Measurements from ENCODE around the gene MED25. TPM values are rescaled to one million over a fixed set of nuclear protein-coding genes. Genes with fewer than 3 reads are reported as not detected.

MED25 gene
- total and polyA plus RNA-seq, 5 donors from 2014 or later: 12.7 to 67.9 (median 21.6) TPM

- DNase-seq: no peak
- Mint-ChIP-seq H3K36me3 (peaks cover 26% of the 10 kb centered on the region), H3K4me3 (no peak overlapping the region), H3K27me3 (no peaks in the 10 kb centered on the region), H3K4me1 (peaks cover 0 to 28% (median 18%) of the 10 kb centered on the region in 4 donors), H3K9me3 (peaks cover 0 to 2% (median 0%) of the 10 kb centered on the region in 7 donors), H3K27ac (peak overlapping the region in 1 of 3 donors; percentile 14)
- H3K4me3 ChIP-seq (ENCODE audit: low read depth, low read length): no peak overlapping the region
- H3K9me3 ChIP-seq (ENCODE audit: control insufficient read depth in 2 of 2, low read length in 2 of 2): no peaks in the 10 kb centered on the region
- no peaks in the 10 kb centered on the region for H3K27me3 ChIP-seq (ENCODE audit: control insufficient read depth, insufficient read depth, low read length)
- no peaks in the 10 kb centered on the region for H3K4me1 ChIP-seq (ENCODE audit: control insufficient read depth, insufficient read depth, low read length, poor library complexity, severe bottlenecking)
- ATAC-seq (ENCODE audit: low read depth in 2 of 2): no peak
- H3K27ac ChIP-seq (ENCODE audit: insufficient read depth, low read length, poor library complexity, severe bottlenecking): no peak overlapping the region
- no peaks in the 10 kb centered on the region for H3K36me3 ChIP-seq (ENCODE audit: control insufficient read depth, insufficient read depth, low read length)
These were observed 41.7 kb upstream of the MED25 start for GRCh38 chr19:49776371-49776764.

GRCh38 chr19:49779731-49780555 is 38.1 kb upstream of the MED25 start:
- Histone ChIP-seq H3K4me3 (ENCODE audit: low read depth, low read length) (no peak overlapping the region), H3K9me3 (ENCODE audit: control insufficient read depth in 2 of 2, low read length in 2 of 2) (no peaks in the 10 kb centered on the region), H3K4me1 (ENCODE audit: control insufficient read depth, insufficient read depth, low read length, poor library complexity, severe bottlenecking) (no peaks in the 10 kb centered on the region), H3K27me3 (ENCODE audit: control insufficient read depth, insufficient read depth, low read length) (no peaks in the 10 kb centered on the region), H3K27ac (ENCODE audit: insufficient read depth, low read length, poor library complexity, severe bottlenecking) (no peak overlapping the region), H3K36me3 (ENCODE audit: control insufficient read depth, insufficient read depth, low read length) (peaks cover 20% of the 10 kb centered on the region)
- no peaks in the 10 kb centered on the region for H3K27me3 Mint-ChIP-seq
- ATAC-seq (ENCODE audit: low read depth in 2 of 2): no peak
- H3K4me3 Mint-ChIP-seq: no peak overlapping the region
- DNase-seq: peak in 1 of 3 donors; percentile 16
- peaks cover 29% of the 10 kb centered on the region for H3K36me3 Mint-ChIP-seq
- peaks cover 0 to 15% (median 12%) of the 10 kb centered on the region in 4 donors for H3K4me1 Mint-ChIP-seq
- peaks cover 0 to 2% (median 0%) of the 10 kb centered on the region in 7 donors for H3K9me3 Mint-ChIP-seq
- H3K27ac Mint-ChIP-seq: peak overlapping the region in 2 of 3 donors; percentile 81 to 88

- ATAC-seq (ENCODE audit: low read depth in 2 of 2) (no peak), DNase-seq (no peak)
- Mint-ChIP-seq H3K27me3 (no peaks in the 10 kb centered on the region), H3K4me1 (peaks cover 0 to 15% (median 12%) of the 10 kb centered on the region in 4 donors), H3K4me3 (no peak overlapping the region), H3K36me3 (peaks cover 34% of the 10 kb centered on the region), H3K9me3 (peaks cover 0 to 2% (median 0%) of the 10 kb centered on the region in 7 donors), H3K27ac (peak overlapping the region; percentile 71 to 81 (median 75))
- H3K27ac ChIP-seq (ENCODE audit: insufficient read depth, low read length, poor library complexity, severe bottlenecking): no peak overlapping the region
- no peak overlapping the region for H3K4me3 ChIP-seq (ENCODE audit: low read depth, low read length)
- H3K9me3 ChIP-seq (ENCODE audit: control insufficient read depth in 2 of 2, low read length in 2 of 2): no peaks in the 10 kb centered on the region
- H3K4me1 ChIP-seq (ENCODE audit: control insufficient read depth, insufficient read depth, low read length, poor library complexity, severe bottlenecking): no peaks in the 10 kb centered on the region
- no peaks in the 10 kb centered on the region for H3K27me3 ChIP-seq (ENCODE audit: control insufficient read depth, insufficient read depth, low read length)
- peaks cover 22% of the 10 kb centered on the region for H3K36me3 ChIP-seq (ENCODE audit: control insufficient read depth, insufficient read depth, low read length)
These were observed 37.2 kb upstream of the MED25 start for GRCh38 chr19:49780861-49781260.

GRCh38 chr19:49781394-49781793 is 36.7 kb upstream of the MED25 start:
- no peak for ATAC-seq (ENCODE audit: low read depth in 2 of 2)
- H3K4me3 Mint-ChIP-seq: no peak overlapping the region

GRCh38 chr19:49782515-49782914 is 35.6 kb upstream of the MED25 start:
- Histone ChIP-seq H3K4me1 (ENCODE audit: control insufficient read depth, insufficient read depth, low read length, poor library complexity, severe bottlenecking) (no peaks in the 10 kb centered on the region), H3K9me3 (ENCODE audit: control insufficient read depth in 2 of 2, low read length in 2 of 2) (no peaks in the 10 kb centered on the region), H3K27ac (ENCODE audit: insufficient read depth, low read length, poor library complexity, severe bottlenecking) (no peak overlapping the region), H3K27me3 (ENCODE audit: control insufficient read depth, insufficient read depth, low read length) (no peaks in the 10 kb centered on the region), H3K36me3 (ENCODE audit: control insufficient read depth, insufficient read depth, low read length) (peaks cover 22% of the 10 kb centered on the region), H3K4me3 (ENCODE audit: low read depth, low read length) (no peak overlapping the region)
- Mint-ChIP-seq H3K4me3 (no peak overlapping the region), H3K4me1 (peaks cover 0 to 15% (median 10%) of the 10 kb centered on the region in 4 donors), H3K27ac (no peak overlapping the region), H3K27me3 (no peaks in the 10 kb centered on the region), H3K36me3 (peaks cover 36% of the 10 kb centered on the region), H3K9me3 (peaks cover 0 to 2% (median 0%) of the 10 kb centered on the region in 7 donors)
- ATAC-seq (ENCODE audit: low read depth in 2 of 2) (no peak), DNase-seq (no peak)

More at GRCh38 chr19:49781394-49781793, 36.7 kb upstream of the MED25 start:
- no peak for DNase-seq
- Mint-ChIP-seq H3K4me1 (peaks cover 0 to 15% (median 10%) of the 10 kb centered on the region in 4 donors), H3K36me3 (peaks cover 34% of the 10 kb centered on the region), H3K27ac (peak overlapping the region in 2 of 3 donors; percentile 75 to 81), H3K9me3 (peaks cover 0 to 2% (median 0%) of the 10 kb centered on the region in 7 donors), H3K27me3 (no peaks in the 10 kb centered on the region)
- H3K36me3 ChIP-seq (ENCODE audit: control insufficient read depth, insufficient read depth, low read length): peaks cover 22% of the 10 kb centered on the region
- no peaks in the 10 kb centered on the region for H3K9me3 ChIP-seq (ENCODE audit: control insufficient read depth in 2 of 2, low read length in 2 of 2)
- H3K27ac ChIP-seq (ENCODE audit: insufficient read depth, low read length, poor library complexity, severe bottlenecking): no peak overlapping the region
- H3K4me1 ChIP-seq (ENCODE audit: control insufficient read depth, insufficient read depth, low read length, poor library complexity, severe bottlenecking): no peaks in the 10 kb centered on the region
- no peak overlapping the region for H3K4me3 ChIP-seq (ENCODE audit: low read depth, low read length)
- no peaks in the 10 kb centered on the region for H3K27me3 ChIP-seq (ENCODE audit: control insufficient read depth, insufficient read depth, low read length)

- no peaks in the 10 kb centered on the region for H3K27me3 Mint-ChIP-seq
- H3K36me3 Mint-ChIP-seq: peaks cover 44% of the 10 kb centered on the region
- no peak for ATAC-seq (ENCODE audit: low read depth in 2 of 2)
These were observed 31.7 kb upstream of the MED25 start for GRCh38 chr19:49786376-49786820.

GRCh38 chr19:49787746-49788145 is 30.3 kb upstream of the MED25 start:
- Histone ChIP-seq H3K36me3 (ENCODE audit: control insufficient read depth, insufficient read depth, low read length) (peaks cover 35% of the 10 kb centered on the region), H3K27me3 (ENCODE audit: control insufficient read depth, insufficient read depth, low read length) (no peaks in the 10 kb centered on the region), H3K9me3 (ENCODE audit: control insufficient read depth in 2 of 2, low read length in 2 of 2) (no peaks in the 10 kb centered on the region), H3K4me1 (ENCODE audit: control insufficient read depth, insufficient read depth, low read length, poor library complexity, severe bottlenecking) (no peaks in the 10 kb centered on the region), H3K27ac (ENCODE audit: insufficient read depth, low read length, poor library complexity, severe bottlenecking) (no peak overlapping the region), H3K4me3 (ENCODE audit: low read depth, low read length) (no peak overlapping the region)
- H3K9me3 Mint-ChIP-seq: no peaks in the 10 kb centered on the region
- peaks cover 0 to 8% (median 4%) of the 10 kb centered on the region in 4 donors for H3K4me1 Mint-ChIP-seq
- no peaks in the 10 kb centered on the region for H3K27me3 Mint-ChIP-seq
- DNase-seq: no peak
- no peak for ATAC-seq (ENCODE audit: low read depth in 2 of 2)
- H3K27ac Mint-ChIP-seq: no peak overlapping the region
- H3K36me3 Mint-ChIP-seq: peaks cover 45% of the 10 kb centered on the region
- no peak overlapping the region for H3K4me3 Mint-ChIP-seq

More at GRCh38 chr19:49786376-49786820, 31.7 kb upstream of the MED25 start:
- no peaks in the 10 kb centered on the region for H3K27me3 ChIP-seq (ENCODE audit: control insufficient read depth, insufficient read depth, low read length)
- peak overlapping the region in 1 of 3 donors; percentile 54 for H3K27ac Mint-ChIP-seq
- H3K4me3 Mint-ChIP-seq: no peak overlapping the region
- DNase-seq: no peak
- H3K9me3 Mint-ChIP-seq: no peaks in the 10 kb centered on the region
- H3K4me1 ChIP-seq (ENCODE audit: control insufficient read depth, insufficient read depth, low read length, poor library complexity, severe bottlenecking): no peaks in the 10 kb centered on the region
- H3K27ac ChIP-seq (ENCODE audit: insufficient read depth, low read length, poor library complexity, severe bottlenecking): no peak overlapping the region
- peaks cover 0 to 8% (median 4%) of the 10 kb centered on the region in 4 donors for H3K4me1 Mint-ChIP-seq
- H3K4me3 ChIP-seq (ENCODE audit: low read depth, low read length): no peak overlapping the region
- H3K36me3 ChIP-seq (ENCODE audit: control insufficient read depth, insufficient read depth, low read length): peaks cover 38% of the 10 kb centered on the region
- H3K9me3 ChIP-seq (ENCODE audit: control insufficient read depth in 2 of 2, low read length in 2 of 2): no peaks in the 10 kb centered on the region

Measured in CD4-positive, CD25-positive, alpha-beta regulatory T cell (primary cell).